Skin of body (tissue), 2 donors: ENCODE results near the gene ZNF33B. TPM values are rescaled to one million over a fixed set of nuclear protein-coding genes. Genes with fewer than 3 reads are reported as not detected.

Experiments
- small RNA-seq: library from RNA; depleted of rRNA; stranded (forward); fragments of <200 nt; gene quantifications from one replicate; pipeline ENCODE3, GENCODE V24; 2014; ENCODE audit warnings: low replicate concordance
- total RNA-seq: library from RNA; depleted of rRNA; stranded (reverse); fragments of >200 nt; gene quantifications from one replicate; pipeline ENCODE4 v1.2.3, GENCODE V29; 2014

ZNF33B gene
- total RNA-seq, 1 donor from 2014 or later = 11.6 TPM

Small RNAs within 50 kb of the gene (small RNA-seq; reads per million reads assigned to genes)
- gene AL022345.1 = not detected
- gene AL022345.2 = not detected
- gene AL022345.3 = not detected
- gene FXYD6P1 = not detected
- not detected for gene RNU6-1170P

Other genes starting within 250 kb of the ZNF33B start
- gene BMS1, start 144.2 kb upstream of the ZNF33B start, total RNA-seq = 13.5 TPM